GM19240 (cell line): ENCODE results near the gene HDAC1.
"Not testable (repeated sequence)": the region's sequence is repeated elsewhere in the genome, so short reads cannot be mapped to it uniquely, and the experiment has no call there.

Source experiments
- DNase-seq: peaks from one replicate; pipeline ENCODE4 v3.0.0; 2011; ENCODE audit warnings: low spot score; ENCODE audit not compliant: insufficient read length

Gene HDAC1

GRCh38 chr1:32291708-32292538 is at the start of gene HDAC1:
Gene HDAC1 (plus strand): TSS chr1:32292083. CDS start chr1:32292170, 87 bp downstream.
- peak; percentile 96 for DNase-seq

GRCh38 chr1:32242341-32242851 is 49.5 kb upstream of the HDAC1 start:
- DNase-seq = no peak

GRCh38 chr1:32246888-32247273 is 45.0 kb upstream of the HDAC1 start, which contains the start of gene FAM167B:
Gene FAM167B (plus strand): TSS chr1:32247222. CDS start chr1:32247422, 200 bp downstream.
- DNase-seq = no peak

- DNase-seq = no peak
Observed at GRCh38 chr1:32247452-32247851, 44.4 kb upstream of the HDAC1 start.

- DNase-seq = peak; percentile 50
Observed at GRCh38 chr1:32247983-32248889, 43.6 kb upstream of the HDAC1 start.

GRCh38 chr1:32249831-32250525 is 41.9 kb upstream of the HDAC1 start:
- DNase-seq = peak; percentile 67

GRCh38 chr1:32250893-32251716 is 40.8 kb upstream of the HDAC1 start, which contains the start of gene LCK:
Gene LCK (plus strand): TSS chr1:32251265. CDS start chr1:32274330, 23,065 bp downstream.
- DNase-seq = no peak

- DNase-seq = no peak
Observed at GRCh38 chr1:32255072-32256071, 36.5 kb upstream of the HDAC1 start.

- no peak for DNase-seq
Observed at GRCh38 chr1:32256473-32257226, 35.2 kb upstream of the HDAC1 start.

GRCh38 chr1:32257227-32257508 is 34.7 kb upstream of the HDAC1 start:
- no peak for DNase-seq

- not testable (repeated sequence) for DNase-seq
Observed at GRCh38 chr1:32263236-32263593, 28.7 kb upstream of the HDAC1 start.

GRCh38 chr1:32263744-32264143 is 28.1 kb upstream of the HDAC1 start:
- DNase-seq = no peak

- no peak for DNase-seq
Observed at GRCh38 chr1:32265846-32266245, 26.0 kb upstream of the HDAC1 start.

GRCh38 chr1:32266921-32267591 is 24.8 kb upstream of the HDAC1 start:
- no peak for DNase-seq

- DNase-seq = no peak
Observed at GRCh38 chr1:32269744-32270143, 22.1 kb upstream of the HDAC1 start.

- DNase-seq = no peak
Observed at GRCh38 chr1:32272557-32273390, 19.1 kb upstream of the HDAC1 start.
